AG08396 (cell line): ENCODE results near the gene CFC1B.
"Not testable (repeated sequence)": the region's sequence is repeated elsewhere in the genome, so short reads cannot be mapped to it uniquely, and the experiment has no call there.

Source experiments
- DNase-seq: peaks from one replicate; pipeline ENCODE4 v3.0.0; 2012; ENCODE audit warnings: low spot score, mixed read lengths

Gene CFC1B

DNA sequence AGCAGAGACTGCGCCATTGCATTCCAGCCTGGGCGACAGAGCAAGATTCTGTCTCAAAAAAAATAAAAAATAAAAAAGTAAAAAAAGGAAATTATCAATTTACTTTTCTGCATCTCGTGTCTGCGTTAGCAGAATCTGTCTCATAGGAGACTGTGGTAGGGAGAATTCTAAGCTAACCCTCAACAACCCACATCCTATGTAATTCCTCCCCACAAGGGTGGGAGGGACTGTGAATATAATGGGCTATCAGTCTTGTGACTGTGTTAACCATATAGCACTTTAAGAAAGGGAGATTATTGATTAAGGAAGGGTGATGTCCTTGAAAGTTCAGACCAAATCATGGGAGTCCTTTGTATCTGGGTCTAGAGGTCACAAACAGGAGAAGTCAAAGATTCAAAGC lies 45.1 kb downstream of the CFC1B start:
- DNase-seq: not testable (repeated sequence)

DNA sequence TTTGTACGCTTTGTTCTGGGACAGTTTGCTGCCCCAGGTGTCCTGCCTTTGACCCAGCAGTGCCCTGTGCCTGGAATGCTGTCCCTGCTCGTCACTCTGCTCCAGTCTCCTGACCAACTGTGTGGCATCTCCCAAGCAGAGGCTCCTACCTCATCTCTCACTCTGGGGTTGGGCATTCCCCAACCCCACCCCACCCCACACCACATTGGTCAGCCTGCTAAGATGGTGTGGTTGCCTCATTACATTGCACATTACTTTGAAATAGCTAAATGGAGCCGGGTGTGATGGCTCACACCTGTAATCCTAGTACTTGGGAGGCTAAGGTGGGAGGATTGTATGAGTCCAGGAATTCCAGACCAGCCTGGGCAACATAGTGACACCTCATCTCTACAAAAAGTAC lies 50.9 kb downstream of the CFC1B start:
- DNase-seq: not testable (repeated sequence)

DNA sequence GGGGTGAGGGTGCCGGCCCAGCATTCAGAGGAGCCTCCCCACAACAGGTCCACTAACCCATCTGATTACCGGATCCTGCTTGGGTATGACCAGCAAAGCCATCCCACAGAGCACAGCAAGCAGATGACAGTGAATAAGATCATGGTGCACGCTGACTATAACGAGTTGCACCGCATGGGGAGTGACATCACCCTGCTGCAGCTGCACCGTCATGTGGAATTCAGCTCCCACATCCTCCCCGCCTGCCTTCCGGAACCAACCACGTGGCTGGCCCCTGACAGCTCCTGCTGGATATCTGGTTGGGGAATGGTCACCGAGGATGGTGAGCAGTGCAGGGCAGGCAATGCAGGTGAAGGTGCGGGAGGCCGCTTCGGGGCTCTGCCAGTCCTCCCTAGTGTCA lies 53.2 kb downstream of the CFC1B start:
- DNase-seq: not testable (repeated sequence)

DNA sequence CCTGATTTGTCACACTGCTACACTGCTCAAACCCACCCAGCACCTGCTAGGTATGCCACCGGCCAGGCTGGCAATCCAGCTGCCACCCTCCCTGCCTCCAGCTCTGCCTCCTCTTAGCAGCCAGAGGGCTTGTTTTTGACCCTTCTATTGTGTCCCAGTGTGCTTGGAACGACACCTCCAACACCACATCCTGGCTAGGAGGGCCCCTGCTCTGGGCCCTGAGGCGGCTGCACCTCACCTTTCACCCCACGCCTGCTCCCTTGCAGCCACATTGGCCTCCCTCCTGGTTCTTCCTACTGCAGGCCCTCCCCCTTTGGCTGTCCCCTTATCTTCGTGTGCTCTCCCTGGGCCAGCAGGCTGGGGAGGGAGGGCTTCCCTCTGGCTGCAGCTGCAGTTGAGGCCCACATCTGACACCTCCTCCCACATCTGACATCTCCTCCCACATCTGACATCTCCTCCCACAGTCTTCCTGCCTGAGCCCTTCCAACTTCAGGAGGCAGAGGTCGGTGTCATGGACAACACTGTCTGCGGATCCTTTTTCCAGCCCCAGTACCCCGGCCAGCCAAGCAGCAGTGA lies 55.3 kb downstream of the CFC1B start:
- not testable (repeated sequence) for DNase-seq

DNA sequence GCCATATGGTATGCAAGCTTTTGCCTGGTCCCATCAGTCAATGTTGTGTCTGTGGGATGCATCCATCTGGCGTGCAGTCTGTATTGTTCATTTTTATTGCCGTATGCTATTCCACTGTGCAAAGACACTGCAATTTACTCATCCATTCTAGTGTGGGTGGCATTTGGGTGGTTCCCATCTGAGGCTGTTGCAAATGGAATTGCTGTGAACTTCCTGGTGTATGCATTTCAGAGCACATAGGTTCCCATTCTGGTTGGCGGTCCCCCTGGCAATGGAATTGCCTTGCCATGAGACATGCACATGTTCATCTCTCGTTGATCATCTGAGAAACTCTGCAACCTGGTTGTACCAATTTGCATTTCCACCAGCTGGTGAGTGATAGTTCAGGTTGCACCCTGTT lies 56.5 kb downstream of the CFC1B start:
- not testable (repeated sequence) for DNase-seq
